AML-193 (cell line): Measurements from ENCODE around the gene EML2.
"Not testable (repeated sequence)": the region's sequence is repeated elsewhere in the genome, so short reads cannot be mapped to it uniquely, and the experiment has no call there.

ENCODE experiments used
- DNase-seq, 2 experiments: peaks; one replicate each; lab custom pipeline; 2025; lab: John Stamatoyannopoulos, UW

The EML2 gene, protein sequence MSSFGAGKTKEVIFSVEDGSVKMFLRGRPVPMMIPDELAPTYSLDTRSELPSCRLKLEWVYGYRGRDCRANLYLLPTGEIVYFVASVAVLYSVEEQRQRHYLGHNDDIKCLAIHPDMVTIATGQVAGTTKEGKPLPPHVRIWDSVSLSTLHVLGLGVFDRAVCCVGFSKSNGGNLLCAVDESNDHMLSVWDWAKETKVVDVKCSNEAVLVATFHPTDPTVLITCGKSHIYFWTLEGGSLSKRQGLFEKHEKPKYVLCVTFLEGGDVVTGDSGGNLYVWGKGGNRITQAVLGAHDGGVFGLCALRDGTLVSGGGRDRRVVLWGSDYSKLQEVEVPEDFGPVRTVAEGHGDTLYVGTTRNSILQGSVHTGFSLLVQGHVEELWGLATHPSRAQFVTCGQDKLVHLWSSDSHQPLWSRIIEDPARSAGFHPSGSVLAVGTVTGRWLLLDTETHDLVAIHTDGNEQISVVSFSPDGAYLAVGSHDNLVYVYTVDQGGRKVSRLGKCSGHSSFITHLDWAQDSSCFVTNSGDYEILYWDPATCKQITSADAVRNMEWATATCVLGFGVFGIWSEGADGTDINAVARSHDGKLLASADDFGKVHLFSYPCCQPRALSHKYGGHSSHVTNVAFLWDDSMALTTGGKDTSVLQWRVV

GRCh38 chr19:45638930-45639729 lies at the start of gene EML2:
TSS of gene EML2 (minus strand) at chr19:45639397. CDS start at chr19:45639376, 21 bp downstream.
- no peak for DNase-seq

- no peak for DNase-seq
Observed at GRCh38 chr19:45687599-45687998, 48.4 kb upstream of the EML2 start.

- DNase-seq = not testable (repeated sequence)
Observed at GRCh38 chr19:45685045-45685444, 45.8 kb upstream of the EML2 start.

DNA sequence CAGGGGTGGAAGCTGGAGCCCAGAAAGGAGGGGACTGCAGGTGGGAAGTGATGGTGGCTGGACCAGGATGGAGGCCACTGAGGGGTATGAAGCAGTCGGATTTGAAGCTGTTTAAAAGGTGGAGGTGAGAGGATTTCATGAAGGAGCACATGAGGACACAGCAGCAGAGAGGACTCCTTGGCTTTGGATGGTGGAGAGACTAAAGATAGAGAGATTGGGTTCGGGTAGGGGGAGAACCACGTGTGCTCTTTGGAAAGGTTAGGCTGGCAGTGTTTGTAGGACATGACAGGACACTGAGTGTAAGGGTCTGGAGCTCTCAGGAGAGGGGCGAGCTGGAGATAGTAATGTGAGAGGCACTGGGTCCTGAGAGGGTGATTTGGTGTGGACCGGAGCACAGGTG lies 43.7 kb upstream of the EML2 start:
- DNase-seq = no peak

DNA sequence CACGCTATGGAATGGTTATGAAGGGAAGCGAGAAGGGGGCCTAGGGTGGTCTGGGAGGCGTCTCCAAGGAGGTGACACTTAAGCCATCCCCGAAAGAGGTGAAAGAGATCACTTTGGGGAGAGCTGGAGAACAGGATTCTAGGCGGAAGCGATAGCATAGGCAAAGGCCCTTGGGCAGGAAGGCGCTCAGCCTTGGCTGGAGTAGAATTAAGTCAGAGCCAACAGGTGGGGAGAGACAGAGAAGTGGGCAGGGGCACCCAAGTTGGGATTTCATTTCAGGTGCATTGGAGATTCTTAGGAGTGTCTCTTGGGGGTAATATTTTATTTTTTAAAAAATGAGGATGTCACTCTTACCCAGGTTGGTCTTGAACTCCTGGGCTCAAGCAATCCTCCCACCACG lies 42.9 kb upstream of the EML2 start:
- no peak for DNase-seq

- DNase-seq = peak; percentile 75 to 85
Observed at GRCh38 chr19:45681391-45682015, 42.3 kb upstream of the EML2 start.

GRCh38 chr19:45677351-45678230 lies 38.4 kb upstream of the EML2 start:
- no peak for DNase-seq

GRCh38 chr19:45676851-45677263 lies 37.7 kb upstream of the EML2 start:
- DNase-seq = no peak

DNA sequence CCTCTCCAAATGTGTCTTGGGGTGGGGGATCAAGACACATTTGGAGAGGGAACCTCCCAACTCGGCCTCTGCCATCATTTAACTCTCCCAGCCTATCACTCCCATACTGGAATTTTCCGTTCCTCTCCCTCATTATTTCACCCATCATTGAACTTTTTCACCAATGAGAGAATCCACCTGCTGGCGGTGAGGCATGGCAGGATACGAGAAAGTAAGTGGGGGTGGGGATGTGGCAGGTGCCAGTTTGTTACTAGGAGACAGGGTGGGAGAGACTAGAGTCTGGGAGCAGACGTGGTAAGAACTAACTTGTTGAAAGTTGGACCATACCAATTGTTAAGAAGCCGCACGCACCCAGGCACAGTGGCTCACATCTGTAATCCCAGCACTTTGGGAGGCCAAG lies 35.7 kb upstream of the EML2 start:
- no peak for DNase-seq

GRCh38 chr19:45670670-45671453 lies 31.7 kb upstream of the EML2 start:
- no peak for DNase-seq

- no peak for DNase-seq
Observed at GRCh38 chr19:45668342-45668871, 29.2 kb upstream of the EML2 start.

DNA sequence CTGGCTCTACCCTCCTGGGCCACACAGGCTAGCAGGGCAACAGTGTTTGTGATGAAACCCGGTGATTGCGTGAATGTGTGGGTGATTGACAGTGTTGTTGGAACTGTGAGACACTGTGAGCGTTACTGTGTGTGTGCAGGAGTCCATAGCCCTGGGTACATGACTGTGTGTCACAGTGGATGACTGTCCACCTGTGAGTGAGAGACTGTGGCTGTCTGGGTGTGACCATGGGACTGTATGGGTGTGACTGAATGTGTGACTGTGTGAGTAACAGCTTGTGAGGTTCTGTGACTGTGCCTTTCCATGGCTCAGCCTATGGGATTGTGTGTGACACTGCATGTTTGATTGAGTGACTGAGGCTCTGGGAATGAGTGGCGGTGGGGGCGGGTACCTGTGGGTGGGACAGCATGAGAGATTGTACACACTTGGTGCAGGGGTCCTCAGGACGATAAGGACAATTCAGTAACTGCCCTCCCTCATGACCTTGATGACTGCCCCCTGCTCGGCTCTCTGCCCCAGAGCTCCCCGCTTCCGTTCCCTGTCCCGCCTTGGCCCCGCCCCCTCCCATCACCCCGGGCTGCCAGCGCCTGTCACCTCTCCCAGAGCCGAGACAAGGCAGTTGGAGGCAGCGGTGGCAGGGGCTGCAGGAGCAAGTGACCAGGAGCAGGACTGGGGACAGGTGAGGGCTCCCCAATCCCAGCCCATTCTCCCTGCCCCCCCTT lies 28.6 kb upstream of the EML2 start, which contains the start of gene GIPR:
TSS of gene GIPR (plus strand) at position 602 of the 722 bp plus-strand sequence. CDS start 1,300 bp downstream, outside the sequence.
- peak; percentile 22 to 27 for DNase-seq

GRCh38 chr19:45664575-45664974 lies 25.4 kb upstream of the EML2 start:
- no peak for DNase-seq

- no peak for DNase-seq
Observed at GRCh38 chr19:45663800-45664199, 24.6 kb upstream of the EML2 start.

DNA sequence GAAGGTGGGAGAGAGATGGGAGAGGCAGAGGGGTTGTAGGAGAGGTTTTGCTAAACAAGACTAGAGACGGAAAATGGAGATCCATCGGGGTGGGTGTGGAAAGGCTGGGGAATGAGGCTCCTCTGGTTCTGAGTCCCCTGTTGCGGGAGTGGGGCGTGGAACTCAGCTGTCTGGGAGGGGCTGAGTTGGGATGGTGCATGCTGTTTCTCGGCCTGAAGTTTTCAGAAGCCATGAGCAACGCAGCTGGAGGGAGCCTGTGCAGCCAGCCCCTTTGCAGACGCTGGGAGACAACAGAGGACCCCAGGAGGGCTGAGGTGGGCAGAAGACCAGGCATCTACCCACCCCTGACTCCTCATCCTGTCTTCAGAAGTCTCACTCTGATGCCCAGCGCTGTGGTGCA lies 21.4 kb upstream of the EML2 start:
- DNase-seq = no peak

GRCh38 chr19:45659096-45659729 lies 20.0 kb upstream of the EML2 start:
- no peak for DNase-seq

DNA sequence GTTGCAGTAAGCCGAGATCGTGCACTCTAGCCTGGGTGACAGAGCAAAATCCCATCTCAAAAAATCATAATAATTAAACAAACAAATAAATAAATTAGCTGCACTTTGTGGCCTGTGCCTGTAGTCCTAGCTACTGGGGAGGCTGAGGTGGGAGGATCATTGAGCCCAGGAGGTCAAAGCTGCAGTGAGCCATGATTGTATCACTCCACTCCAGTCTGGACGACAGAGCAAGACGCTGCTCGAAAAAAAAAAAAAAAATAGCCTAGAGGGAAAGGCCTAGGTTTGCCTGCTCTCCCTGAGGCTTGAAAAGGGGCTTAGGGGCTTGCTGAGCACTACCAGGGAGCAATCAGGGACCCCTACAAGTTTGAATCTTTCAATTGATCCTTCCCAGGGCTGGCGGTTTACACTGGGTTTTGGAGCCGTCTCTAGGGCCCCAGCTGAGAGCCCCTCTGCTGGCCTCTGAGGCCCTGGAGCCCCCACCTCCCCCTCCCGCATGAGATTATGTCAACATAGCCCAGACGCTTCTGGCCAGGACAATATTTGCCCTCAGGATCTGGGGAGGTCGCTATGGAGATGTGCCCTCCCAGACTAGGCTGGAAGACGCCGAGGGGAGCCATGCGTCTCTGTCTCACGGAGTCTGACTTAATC lies 18.4 kb upstream of the EML2 start:
- DNase-seq = no peak

DNA sequence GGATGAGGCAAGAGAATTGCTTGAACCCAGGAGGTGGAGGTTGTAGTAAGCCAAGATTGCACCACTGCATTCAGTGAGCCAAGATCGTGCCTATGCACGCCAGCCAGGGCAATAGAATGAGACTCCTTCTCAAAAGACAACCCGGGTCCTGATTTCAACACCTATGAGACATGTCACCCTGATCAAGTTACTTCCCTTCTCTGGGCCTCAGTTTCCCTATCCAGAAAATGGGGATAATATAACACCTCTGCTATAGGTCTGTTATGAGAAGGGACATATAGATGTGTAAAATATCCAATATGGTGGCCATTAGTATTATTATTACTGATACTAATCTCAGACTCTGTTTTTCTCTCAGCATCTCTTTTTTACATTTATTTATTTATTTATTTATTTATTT lies 15.9 kb upstream of the EML2 start:
- DNase-seq = no peak
